Measurements from ENCODE around the gene SEPTIN5. TPM values are rescaled to one million over a fixed set of nuclear protein-coding genes. Genes with fewer than 3 reads are reported as not detected.

The SEPTIN5 gene
- total and polyA plus RNA-seq, 9 of the 15 experiments (the other 6 are each of a cell fraction or from before 2014, with no cell fraction given) = 0.03 to 195 (median 119) TPM

DNA sequence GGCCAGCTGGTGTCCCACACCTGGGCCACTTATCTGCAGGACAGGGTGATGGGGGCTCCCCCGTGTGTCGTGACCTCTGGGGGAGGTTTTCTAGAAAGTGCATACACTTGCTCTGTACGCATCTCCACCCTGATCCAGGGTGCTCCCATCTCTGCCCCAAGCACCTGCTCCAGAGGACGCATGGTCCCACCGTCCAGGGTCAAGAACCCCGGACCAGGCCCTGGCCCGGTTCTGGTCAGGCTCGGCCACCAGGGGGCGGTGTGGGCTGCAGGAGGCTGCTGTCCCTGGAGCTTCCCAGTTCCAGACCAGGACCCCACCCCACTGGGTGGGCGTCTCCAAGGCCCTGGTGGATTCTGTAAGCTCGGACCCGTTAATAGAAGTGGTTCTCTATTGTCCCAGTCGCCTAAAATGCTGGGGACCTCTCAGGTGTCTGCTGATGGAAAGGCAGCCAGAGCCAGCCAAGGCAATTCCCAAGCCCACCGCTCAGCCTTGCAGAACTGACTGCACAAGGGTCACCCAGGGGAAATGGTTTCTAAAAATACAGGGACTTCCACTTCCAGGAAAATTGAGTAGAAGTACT is 34.7 kb upstream of the SEPTIN5 start:
- Histone ChIP-seq H3K27ac (ENCODE audit: extremely low read depth, low read depth, low read length) (no peak overlapping the region), H3K9me1 (ENCODE audit: control insufficient read depth, insufficient read depth, low read length) (no peaks in the 10 kb centered on the region), H3K9me3 (replicated peaks; ENCODE audit: control insufficient read depth, insufficient read depth, low read depth, low read length) (0 out of 2 replicates have a peak, but pooled peaks cover 2% of the 10 kb centered on the region), H3K79me2 (ENCODE audit: control insufficient read depth, insufficient read depth, low read length) (no peaks in the 10 kb centered on the region), H3K4me1 (replicated peaks in 1 of 2; ENCODE audit: control insufficient read depth in 2 of 2, insufficient read depth in 2 of 2, low read length in 2 of 2) (peaks cover 4 to 12% of the 10 kb centered on the region in 2 experiments; a peak in 4 of 5 replicates), H3K4me2 (ENCODE audit: insufficient read depth, low read length) (no peak overlapping the region), H3K4me3 (no peak overlapping the region), H4K20me1 (replicated peaks; ENCODE audit: control insufficient read depth, insufficient read depth, low read length) (no peaks in the 10 kb centered on the region), H2AFZ (ENCODE audit: low read depth, low read length) (no peak overlapping the region), H3K36me3 (ENCODE audit: control insufficient read depth, insufficient read depth, low read length) (no peaks in the 10 kb centered on the region), H3K9ac (ENCODE audit: insufficient read depth in 1 of 2, low read depth in 2 of 2, low read length in 2 of 2) (peak overlapping the region in 1 of 2 experiments; percentile 7; a peak in 1 of 4 replicates), H3K27me3 (ENCODE audit: control insufficient read depth in 2 of 2, insufficient read depth in 2 of 2, low read length in 2 of 2) (peaks cover 14% of the 10 kb centered on the region in 2 experiments)
- DNase-seq (ENCODE audit: extremely low read depth in 1 of 4, low spot score in 3 of 4) (peak; percentile 86 to 99 (median 96)), ATAC-seq (peak; percentile 94), FAIRE-seq (no peak)
- intact Hi-C loops (cut with micrococcal nuclease) = loop anchor here (1.0 to 2.0 kb wide), 2 partner anchors 39 to 231 kb away; no protein-coding TSS in a partner anchor
- ChIA-PET POLR2A (interaction anchor here (0.6 to 10.5 kb wide), 21 partner anchors 9 to 557 kb away, joined by 3 to 80 read pairs (median 3); partner anchors contain the start of genes DGCR2, ESS2 and GP1BB), CTCF (ENCODE audit: low intra/inter-chr PET ratio) (interaction anchor here (0.6 to 5.5 kb wide), 7 partner anchors 29 to 380 kb away, joined by 3 to 113 read pairs (median 4); partner anchors contain the start of gene GP1BB)
- 14% methylated on average over 14 of the region's 14 CpGs for WGBS (ENCODE audit: insufficient coverage, low coverage, missing lambda C conversion rate)
- BruUV-seq (replicated peaks) = no TSS peak
- in situ Hi-C loops (cut with MboI) = no loop called here
- no peak for TF ChIP-seq PRPF4 (IDR thresholded peaks at IDR 0.05; ENCODE audit: insufficient read depth, low read depth, low read length, poor library complexity, severe bottlenecking)
- TF ChIP-seq JUN (IDR thresholded peaks at IDR 0.05; ENCODE audit: borderline replicate concordance, low read depth, low read length) = peak; percentile 51; the same call in 1 of the 2 replicates
- no peak for TF ChIP-seq JUN (CRISPR knock-in tag; IDR thresholded peaks at IDR 0.05; ENCODE audit: borderline replicate concordance)
- no peak for TF ChIP-seq ARHGAP35 (IDR thresholded peaks at IDR 0.05; ENCODE audit: partially characterized antibody)
- TF ChIP-seq, protein P1, sequence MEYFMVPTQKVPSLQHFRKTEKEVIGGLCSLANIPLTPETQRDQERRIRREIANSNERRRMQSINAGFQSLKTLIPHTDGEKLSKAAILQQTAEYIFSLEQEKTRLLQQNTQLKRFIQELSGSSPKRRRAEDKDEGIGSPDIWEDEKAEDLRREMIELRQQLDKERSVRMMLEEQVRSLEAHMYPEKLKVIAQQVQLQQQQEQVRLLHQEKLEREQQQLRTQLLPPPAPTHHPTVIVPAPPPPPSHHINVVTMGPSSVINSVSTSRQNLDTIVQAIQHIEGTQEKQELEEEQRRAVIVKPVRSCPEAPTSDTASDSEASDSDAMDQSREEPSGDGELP (CRISPR knock-in tag; IDR thresholded peaks at IDR 0.05; ENCODE audit: borderline replicate concordance) = peak; percentile 79
- TF ChIP-seq SMC3 (conservative IDR thresholded peaks at IDR 0.05; ENCODE audit: insufficient read depth, low read depth, low read length) = peak; percentile 99
- TF ChIP-seq COPS2 (conservative IDR thresholded peaks at IDR 0.05) = no peak
- no peak for TF ChIP-seq KAT2B (IDR thresholded peaks at IDR 0.05; ENCODE audit: low read depth, low read length)
- 0 out of 2 replicates have a peak, but pooled peaks have one; percentile 21 for TF ChIP-seq CREB1 (IDR thresholded peaks at IDR 0.05)
- peak; percentile 47; the same call in 1 of the 2 replicates for TF ChIP-seq CREB1 (CRISPR knock-in tag; IDR thresholded peaks at IDR 0.05)
- TF ChIP-seq SOX6 (IDR thresholded peaks at IDR 0.05) = peak; percentile 8; the same call in 1 of the 2 replicates
- TF ChIP-seq HDGF (IDR thresholded peaks at IDR 0.05) = 0 out of 2 replicates have a peak, but pooled peaks have one; percentile 71
